ENCODE data around the gene PHF20.

DNA sequence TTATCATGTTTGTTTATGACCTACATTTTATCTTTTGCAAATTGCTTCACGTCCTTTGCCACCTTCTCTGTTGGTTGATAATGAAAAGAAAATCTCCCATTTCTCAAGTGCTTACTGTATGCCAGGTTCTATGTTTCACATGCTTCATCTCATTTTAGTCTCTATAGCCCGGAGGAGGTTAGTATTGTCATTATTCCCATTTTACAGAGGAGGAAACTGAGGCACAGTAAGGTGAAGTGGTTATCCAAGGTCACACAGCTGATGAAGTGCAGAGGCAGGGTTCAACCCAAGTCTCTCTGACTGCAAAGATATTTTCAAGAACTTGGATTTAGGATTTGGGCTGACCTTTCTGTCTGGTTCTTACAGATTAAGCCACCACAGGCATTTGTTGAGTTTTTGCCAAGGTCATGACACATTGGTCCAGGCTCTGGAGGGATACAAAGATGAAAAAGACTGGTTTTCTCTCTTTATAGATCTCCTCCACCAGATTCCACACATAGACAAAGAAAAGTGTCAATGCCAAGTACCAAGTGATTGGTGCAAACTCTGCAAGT is 217.2 kb downstream of the PHF20 start:
- TF ChIP-seq, protein P1, sequence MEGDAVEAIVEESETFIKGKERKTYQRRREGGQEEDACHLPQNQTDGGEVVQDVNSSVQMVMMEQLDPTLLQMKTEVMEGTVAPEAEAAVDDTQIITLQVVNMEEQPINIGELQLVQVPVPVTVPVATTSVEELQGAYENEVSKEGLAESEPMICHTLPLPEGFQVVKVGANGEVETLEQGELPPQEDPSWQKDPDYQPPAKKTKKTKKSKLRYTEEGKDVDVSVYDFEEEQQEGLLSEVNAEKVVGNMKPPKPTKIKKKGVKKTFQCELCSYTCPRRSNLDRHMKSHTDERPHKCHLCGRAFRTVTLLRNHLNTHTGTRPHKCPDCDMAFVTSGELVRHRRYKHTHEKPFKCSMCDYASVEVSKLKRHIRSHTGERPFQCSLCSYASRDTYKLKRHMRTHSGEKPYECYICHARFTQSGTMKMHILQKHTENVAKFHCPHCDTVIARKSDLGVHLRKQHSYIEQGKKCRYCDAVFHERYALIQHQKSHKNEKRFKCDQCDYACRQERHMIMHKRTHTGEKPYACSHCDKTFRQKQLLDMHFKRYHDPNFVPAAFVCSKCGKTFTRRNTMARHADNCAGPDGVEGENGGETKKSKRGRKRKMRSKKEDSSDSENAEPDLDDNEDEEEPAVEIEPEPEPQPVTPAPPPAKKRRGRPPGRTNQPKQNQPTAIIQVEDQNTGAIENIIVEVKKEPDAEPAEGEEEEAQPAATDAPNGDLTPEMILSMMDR (IDR thresholded peaks at IDR 0.05) = no peak
- TF ChIP-seq POLR2A (IDR thresholded peaks at IDR 0.05) = no peak
